ENCODE results near the gene CMTR2. TPM values are rescaled to one million over a fixed set of nuclear protein-coding genes. Genes with fewer than 3 reads are reported as not detected.

CMTR2 gene
- total RNA-seq, result 10 to 100 TPM in 3 of 6 experiments, 1 to 10 TPM in 3; 8.4 to 15.9 (median 10.5) TPM
- long read RNA-seq, partial matches to known transcripts, result 0 of 3 reads
- long read RNA-seq, other reads (novel, unspliced or antisense), result 3 of 3 reads

GRCh38 chr16:71288890-71289731 is at the start of gene CMTR2:
TSS of gene CMTR2 (minus strand) at chr16:71289402. CDS start at chr16:71285920, 3,482 bp downstream.
- Histone ChIP-seq H3K4me1 (peaks cover 0 to 4% (median 0%) of the 10 kb centered on the region in 4 donors), H3K27me3 (no peaks in the 10 kb centered on the region), H3K27ac (peak within 1 kb of the TSS; percentile 13 to 87 (median 83)), H3K9me3 (no peaks in the 10 kb centered on the region), H3K4me3 (peak within 1 kb of the TSS; percentile 65 to 89 (median 77)), H3K36me3 (peaks cover 0 to 17% (median 0%) of the 10 kb centered on the region in 4 donors)
- WGBS (ENCODE audit: insufficient coverage, low coverage, low lambda C conversion rate, missing lambda C conversion rate), result 2% methylated on average over 18 of the region's 60 CpGs
- ATAC-seq (peak; percentile 97 to 98 (median 98)), DNase-seq (peak; percentile 94 to 97 (median 96))
- peak in 2 of 4 donors; percentile 10 to 23 for TF ChIP-seq CTCF (IDR thresholded peaks at IDR 0.05)
- TF ChIP-seq POLR2A (IDR thresholded peaks at IDR 0.05), result peak; percentile 88
- intact Hi-C loops (cut with DNase I), result no loop called here

GRCh38 chr16:71338632-71339031 is 49.4 kb upstream of the CMTR2 start:
- ATAC-seq (no peak), DNase-seq (no peak)
- no peaks in the 10 kb centered on the region for H3K27me3 ChIP-seq
- H3K4me1 ChIP-seq, result no peaks in the 10 kb centered on the region
- 78% methylated on average over 1 of the region's 1 CpG for WGBS (ENCODE audit: insufficient coverage, low coverage, low lambda C conversion rate, missing lambda C conversion rate)
- H3K36me3 ChIP-seq, result no peaks in the 10 kb centered on the region
- H3K4me3 ChIP-seq, result no peak overlapping the region
- H3K27ac ChIP-seq, result no peak overlapping the region
- intact Hi-C loops (cut with DNase I), result no loop called here
- TF ChIP-seq POLR2A (IDR thresholded peaks at IDR 0.05), result no peak
- no peak for TF ChIP-seq CTCF (IDR thresholded peaks at IDR 0.05)
- H3K9me3 ChIP-seq, result no peaks in the 10 kb centered on the region

GRCh38 chr16:71338193-71338592 is 49.0 kb upstream of the CMTR2 start:
- Histone ChIP-seq H3K36me3 (no peaks in the 10 kb centered on the region), H3K9me3 (no peaks in the 10 kb centered on the region), H3K27me3 (no peaks in the 10 kb centered on the region), H3K27ac (no peak overlapping the region), H3K4me1 (no peaks in the 10 kb centered on the region), H3K4me3 (no peak overlapping the region)
- no peak for TF ChIP-seq POLR2A (IDR thresholded peaks at IDR 0.05)
- TF ChIP-seq CTCF (IDR thresholded peaks at IDR 0.05), result no peak
- DNase-seq, result no peak
- intact Hi-C loops (cut with DNase I), result no loop called here
- peak in 1 of 4 donors; percentile 64 for ATAC-seq
- 56% methylated on average over 1 of the region's 2 CpGs for WGBS (ENCODE audit: insufficient coverage, low coverage, low lambda C conversion rate, missing lambda C conversion rate)

GRCh38 chr16:71337631-71338030 is 48.4 kb upstream of the CMTR2 start:
- Histone ChIP-seq H3K27me3 (no peaks in the 10 kb centered on the region), H3K4me3 (no peak overlapping the region), H3K4me1 (no peaks in the 10 kb centered on the region), H3K27ac (no peak overlapping the region), H3K36me3 (no peaks in the 10 kb centered on the region), H3K9me3 (no peaks in the 10 kb centered on the region)
- TF ChIP-seq CTCF (IDR thresholded peaks at IDR 0.05) (no peak), POLR2A (IDR thresholded peaks at IDR 0.05) (no peak)
- DNase-seq (no peak), ATAC-seq (no peak)
- intact Hi-C loops (cut with DNase I), result no loop called here
- 33% methylated on average over 1 of the region's 1 CpG for WGBS (ENCODE audit: insufficient coverage, low coverage, low lambda C conversion rate, missing lambda C conversion rate)
